GM12878 (cell line): ENCODE measurements around the gene MYBBP1A. TPM values are rescaled to one million over a fixed set of nuclear protein-coding genes. Genes with fewer than 3 reads are reported as not detected.

ENCODE experiments used
- ATAC-seq: fragments of 200-7000 bp; cut with Tn5 transposase; 3 replicates; pipeline ENCODE4 v1.9.1; 2020; ENCODE audit warnings: mild to moderate bottlenecking, moderate library complexity
- BruUV-seq: library from RNA; stranded (reverse); fragments of 400-500 nt; replicated peaks from 2 replicates; lab custom pipeline; 2021; lab: Mats Ljungman, UMichigan
- CTCF ChIA-PET: fragments of 300-600 bp; sonication (Branson Sonifier 250); formaldehyde crosslinking; extraction: SDS; loops from one replicate; lab custom pipeline; 2021; ENCODE audit warnings: inconsistent platforms; lab: Yijun Ruan, JAX
- POLR2A ChIA-PET: fragments of 350-600 bp; formaldehyde crosslinking; extraction: SDS; loops from one replicate; lab custom pipeline; 2021; ENCODE audit warnings: inconsistent platforms; lab: Charles Lee
- RAD21 ChIA-PET: fragments of 300-600 bp; sonication (Branson Sonifier 250); formaldehyde crosslinking; loops from one replicate; lab custom pipeline; 2023; ENCODE audit warnings: antibody characterized with exemption; ENCODE audit not compliant: unreplicated experiment; lab: Charles Lee
- SMC1A ChIA-PET: fragments of 300-600 bp; sonication (Branson Sonifier 250); formaldehyde crosslinking; loops from one replicate; lab custom pipeline; 2023; ENCODE audit not compliant: unreplicated experiment, uncharacterized antibody; lab: Charles Lee
- DNase-seq: peaks from one replicate; pipeline ENCODE4 v3.0.0-alpha.2; 2011; ENCODE audit warnings: low read depth, low spot score
- FAIRE-seq: peaks from 3 replicates; lab custom pipeline; 2011; peaks lifted over from hg19 to GRCh38; lab: Jason Lieb, UNC
- H2AFZ ChIP-seq: 2 replicates; pipeline ENCODE4 v1.6.0; 2011; ENCODE audit warnings: low read depth, low read length, control low read depth; ENCODE audit not compliant: control insufficient read depth
- H3K27ac ChIP-seq: 2 replicates; pipeline ENCODE4 v1.5.1; 2011; ENCODE audit warnings: control low read depth; ENCODE audit not compliant: control insufficient read depth, insufficient read depth
- H3K27me3 ChIP-seq, 2 experiments: replicated peaks in 1 of 2; 2 replicates each; pipeline versions ENCODE4 v1.6.0 to v1.6.1; 2011; ENCODE audit warnings: low read length in 1 of 2; ENCODE audit not compliant: control insufficient read depth in 2 of 2, insufficient read depth in 2 of 2
- H3K36me3 ChIP-seq, 2 experiments: 2 replicates each; pipeline ENCODE4 v1.5.1; 2011; ENCODE audit warnings: low read length in 1 of 2; ENCODE audit not compliant: control insufficient read depth in 2 of 2, insufficient read depth in 2 of 2
- H3K4me1 ChIP-seq: 2 replicates; pipeline ENCODE4 v1.6.1; 2011; ENCODE audit warnings: mild to moderate bottlenecking, low read length, moderate library complexity, mixed read lengths; ENCODE audit not compliant: control insufficient read depth, insufficient read depth
- H3K4me2 ChIP-seq: 2 replicates; pipeline ENCODE4 v1.6.0; 2011; ENCODE audit warnings: control low read depth; ENCODE audit not compliant: control insufficient read depth, insufficient read depth
- H3K4me3 ChIP-seq: fragments of 200-600 bp; sonication (generic); 2 replicates; pipeline ENCODE4 v1.5.1; 2016
- H3K79me2 ChIP-seq: 2 replicates; pipeline ENCODE4 v1.6.0; 2011; ENCODE audit warnings: low read length; ENCODE audit not compliant: control insufficient read depth, insufficient read depth
- H3K9ac ChIP-seq: 2 replicates; pipeline ENCODE4 v1.8.0; 2011; ENCODE audit warnings: low read length, control low read depth, mixed read lengths; ENCODE audit not compliant: control insufficient read depth, insufficient read depth
- H3K9me3 ChIP-seq: replicated peaks from 3 replicates; pipeline ENCODE4 v1.5.1; 2011; ENCODE audit warnings: mild to moderate bottlenecking, low read length; ENCODE audit not compliant: control insufficient read depth, insufficient read depth
- H4K20me1 ChIP-seq: 2 replicates; pipeline ENCODE4 v1.6.0; 2011; ENCODE audit not compliant: control insufficient read depth, insufficient read depth
- ASH2L ChIP-seq: fragments of 300-600, 200-600 bp; sonication (generic); IDR thresholded peaks from 2 replicates; pipeline ENCODE4 v1.6.1; 2017; ENCODE audit warnings: low read depth, mild to moderate bottlenecking, borderline replicate concordance
- ATF2 ChIP-seq: IDR thresholded peaks from 2 replicates; pipeline ENCODE4 v1.6.1; 2012; ENCODE audit warnings: low read length, inconsistent platforms
- BCLAF1 ChIP-seq: fragments of 450-650 bp; IDR thresholded peaks from 2 replicates; pipeline ENCODE4 v1.6.1; 2017; ENCODE audit warnings: antibody characterized with exemption, mild to moderate bottlenecking, moderate library complexity
- E2F8 ChIP-seq: fragments of 450-650 bp; IDR thresholded peaks from 2 replicates; pipeline ENCODE4 v1.6.1; 2018; ENCODE audit warnings: mild to moderate bottlenecking, low read depth, moderate library complexity; ENCODE audit not compliant: partially characterized antibody
- HSF1 ChIP-seq: fragments of 150-350 bp; IDR thresholded peaks from 2 replicates; pipeline ENCODE4 v1.6.1; 2014; ENCODE audit warnings: mild to moderate bottlenecking, low read depth, low read length
- MEF2A ChIP-seq: IDR thresholded peaks from 2 replicates; pipeline ENCODE4 v1.6.1; 2011; ENCODE audit warnings: low read depth, mild to moderate bottlenecking, low read length, moderate library complexity; ENCODE audit not compliant: insufficient read depth
- RBBP5 ChIP-seq: fragments of 200-600 bp; sonication (generic); conservative IDR thresholded peaks from 2 replicates; pipeline ENCODE4 v1.6.1; 2016
- SIX5 ChIP-seq: IDR thresholded peaks from 2 replicates; pipeline ENCODE4 v1.6.1; 2011; ENCODE audit warnings: mild to moderate bottlenecking, low read depth, low read length, moderate library complexity; ENCODE audit not compliant: severe bottlenecking
- USF1 ChIP-seq: IDR thresholded peaks from 2 replicates; pipeline ENCODE4 v1.6.1; 2011; ENCODE audit warnings: borderline replicate concordance, low read depth, mild to moderate bottlenecking, moderate library complexity, mixed read lengths, low read length; ENCODE audit not compliant: insufficient read depth; ENCODE audit errors: extremely low read length
- ZNF217 ChIP-seq: fragments of 450-650 bp; IDR thresholded peaks from 2 replicates; pipeline ENCODE4 v1.6.1; 2017; ENCODE audit warnings: antibody characterized with exemption, mild to moderate bottlenecking
- WGBS: methylation state at CpG from one replicate; pipeline ENCODE4 v1.1.6; 2016; ENCODE audit warnings: low lambda C conversion rate; ENCODE audit not compliant: insufficient replicate concordance, insufficient coverage; ENCODE audit errors: missing lambda C conversion rate; 5-methylcytosine and 5-hydroxymethylcytosine counted together
- in situ Hi-C: fragments of 300-500 bp; cut with MboI; formaldehyde crosslinking; loops from 9 replicates; pipeline ENCODE4 v1.14.3; 2018; ENCODE audit warnings: mixed read lengths
- intact Hi-C: fragments of 100-400 bp; cut with micrococcal nuclease; formaldehyde crosslinking; loops from one replicate; pipeline ENCODE4 v1.14.2; 2022; ENCODE audit not compliant: unreplicated experiment
- polyA plus RNA-seq, 11 experiments: library from polyadenylated mRNA; depleted of rRNA in 4 of 11; unstranded in 6 of 11; stranded (reverse) in 5 of 11; fragments of >200 nt; fragmentation: Nextera tagmentation in 4 of 11; fragmentation: Illumina TruSeq in 1 of 11; extraction: Ambion mirVana in 4 of 11; extraction: Trizol in 1 of 11; gene quantifications; 1 replicate in 1 of 11; 2 replicates in 10 of 11; pipeline versions ENCODE4 v1.2.1 to v1.2.3, GENCODE V29; 2011 to 2016; ENCODE audit warnings: inconsistent platforms in 2 of 11, missing spikeins in 2 of 11, low read depth in 1 of 11
- total RNA-seq, 4 experiments: library from RNA; depleted of rRNA in 3 of 4; stranded (reverse); fragments of >200 nt in 3 of 4; fragmentation: Illumina TruSeq in 1 of 4; extraction: Trizol in 1 of 4; gene quantifications; 2 replicates each; pipeline versions ENCODE4 v1.2.1 to v1.2.3, GENCODE V29; 2013 to 2021

The MYBBP1A gene
- total and polyA plus RNA-seq, 10 of the 15 experiments (the other 5 are each of a cell fraction or from before 2014, with no cell fraction given), result 2.5 to 121 (median 71.6) TPM

- TF ChIP-seq HSF1 (no peak), SIX5 (no peak), ASH2L (no peak), ATF2 (no peak), RBBP5 (no peak)
Observed at GRCh38 chr17:4587195-4587594, 32.0 kb upstream of the MYBBP1A start (continued).

- in situ Hi-C loops, result no loop called here
- Histone ChIP-seq H3K4me3 (no peak overlapping the region), H3K4me2 (no peak overlapping the region), H3K9me3 (no peaks in the 10 kb centered on the region; the same call in 2 of the 3 replicates), H3K27me3 (peaks cover 8 to 13% of the 10 kb centered on the region in 2 experiments), H2AFZ (no peak overlapping the region), H3K9ac (no peak overlapping the region), H3K79me2 (no peaks in the 10 kb centered on the region), H4K20me1 (no peaks in the 10 kb centered on the region; the same call in none of the 2 replicates), H3K4me1 (no peaks in the 10 kb centered on the region), H3K27ac (no peak overlapping the region), H3K36me3 (no peaks in the 10 kb centered on the region)
- ATAC-seq (no peak), DNase-seq (no peak), FAIRE-seq (no peak)
- ChIA-PET POLR2A (no interaction called here), SMC1A (no interaction called here), CTCF (interaction anchor here (1.1 kb wide), 1 partner anchor 19 kb away, joined by 5 read pairs; no protein-coding TSS in a partner anchor), RAD21 (no interaction called here)
- 50% methylated on average over 9 of the region's 9 CpGs for WGBS
- intact Hi-C loops, result no loop called here
- BruUV-seq, result no TSS peak
- no peak for TF ChIP-seq ZNF217
- no peak for TF ChIP-seq SIX5
- no peak for TF ChIP-seq USF1
- TF ChIP-seq E2F8, result no peak
- no peak for TF ChIP-seq HSF1
- TF ChIP-seq BCLAF1, result no peak
- TF ChIP-seq MEF2A, result no peak
Observed at GRCh38 chr17:4586043-4586442, 30.9 kb upstream of the MYBBP1A start.
